ENCODE results near the gene SPACA4. TPM values are rescaled to one million over a fixed set of nuclear protein-coding genes. Genes with fewer than 3 reads are reported as not detected.

The SPACA4 gene
- polyA plus RNA-seq, 1 of the 3 experiments (the other 2 are of a cell fraction), result not detected

DNA sequence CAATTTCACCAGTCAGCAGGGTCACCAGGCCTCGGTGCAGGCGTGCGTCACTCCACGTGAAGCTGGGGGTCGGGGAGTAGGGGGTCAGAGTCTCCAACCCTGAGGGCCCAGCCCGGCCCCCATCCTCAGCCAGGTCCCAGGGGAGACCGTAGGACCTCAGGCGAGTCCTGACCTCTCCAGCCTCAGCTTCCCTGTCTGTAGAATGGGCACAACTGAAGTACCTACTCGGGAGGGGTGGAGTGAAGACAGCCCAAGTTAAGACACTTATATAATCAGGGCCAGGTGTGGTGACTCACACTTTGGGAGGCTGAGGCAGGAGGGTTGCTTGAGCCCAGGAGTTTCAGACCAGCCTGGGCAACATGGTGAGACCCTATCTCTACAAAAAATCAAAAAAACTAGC lies 2.7 kb upstream of the SPACA4 start:
- H3K9me3 ChIP-seq, result no peaks in the 10 kb centered on the region
- no peaks in the 10 kb centered on the region for H4K20me1 ChIP-seq (ENCODE audit: insufficient read depth)
- H3K36me3 ChIP-seq (replicated peaks in 1 of 2; ENCODE audit: control insufficient read depth in 1 of 2, insufficient read depth in 2 of 2, low read length in 1 of 2), result no peaks in the 10 kb centered on the region
- H3K4me1 ChIP-seq (ENCODE audit: control insufficient read depth in 1 of 2, insufficient read depth in 2 of 2, low read depth in 1 of 2, low read length in 1 of 2), result no peaks in the 10 kb centered on the region
- POLR2A ChIA-PET, result no interaction called here
- no peaks in the 10 kb centered on the region for H3K79me2 ChIP-seq (ENCODE audit: insufficient read depth)
- no peaks in the 10 kb centered on the region for H3K9me2 ChIP-seq
- H3K4me2 ChIP-seq, result no peak overlapping the region
- 80% methylated on average over 7 of the region's 9 CpGs for WGBS (ENCODE audit: low lambda C conversion rate)
- H3K9ac ChIP-seq, result no peak overlapping the region
- CTCF ChIA-PET, result no interaction called here
- no peak for DNase-seq
- H2AFZ ChIP-seq (ENCODE audit: low read depth), result no peak overlapping the region
- H3K27me3 ChIP-seq (ENCODE audit: insufficient read depth), result no peaks in the 10 kb centered on the region; the same call in 1 of the 2 replicates
- H3K27ac ChIP-seq (ENCODE audit: low read depth in 2 of 2, low read length in 1 of 2), result no peak overlapping the region
- H3F3A ChIP-seq (replicated peaks; ENCODE audit: insufficient read depth), result no peaks in the 10 kb centered on the region
- TF ChIP-seq, protein P1, sequence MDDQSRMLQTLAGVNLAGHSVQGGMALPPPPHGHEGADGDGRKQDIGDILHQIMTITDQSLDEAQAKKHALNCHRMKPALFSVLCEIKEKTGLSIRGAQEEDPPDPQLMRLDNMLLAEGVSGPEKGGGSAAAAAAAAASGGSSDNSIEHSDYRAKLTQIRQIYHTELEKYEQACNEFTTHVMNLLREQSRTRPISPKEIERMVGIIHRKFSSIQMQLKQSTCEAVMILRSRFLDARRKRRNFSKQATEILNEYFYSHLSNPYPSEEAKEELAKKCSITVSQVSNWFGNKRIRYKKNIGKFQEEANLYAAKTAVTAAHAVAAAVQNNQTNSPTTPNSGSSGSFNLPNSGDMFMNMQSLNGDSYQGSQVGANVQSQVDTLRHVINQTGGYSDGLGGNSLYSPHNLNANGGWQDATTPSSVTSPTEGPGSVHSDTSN (IDR thresholded peaks at IDR 0.05), result no peak
- TF ChIP-seq, protein P2, sequence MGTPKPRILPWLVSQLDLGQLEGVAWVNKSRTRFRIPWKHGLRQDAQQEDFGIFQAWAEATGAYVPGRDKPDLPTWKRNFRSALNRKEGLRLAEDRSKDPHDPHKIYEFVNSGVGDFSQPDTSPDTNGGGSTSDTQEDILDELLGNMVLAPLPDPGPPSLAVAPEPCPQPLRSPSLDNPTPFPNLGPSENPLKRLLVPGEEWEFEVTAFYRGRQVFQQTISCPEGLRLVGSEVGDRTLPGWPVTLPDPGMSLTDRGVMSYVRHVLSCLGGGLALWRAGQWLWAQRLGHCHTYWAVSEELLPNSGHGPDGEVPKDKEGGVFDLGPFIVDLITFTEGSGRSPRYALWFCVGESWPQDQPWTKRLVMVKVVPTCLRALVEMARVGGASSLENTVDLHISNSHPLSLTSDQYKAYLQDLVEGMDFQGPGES (IDR thresholded peaks at IDR 0.05; ENCODE audit: low read depth, low read length), result no peak
- TF ChIP-seq FOXJ3 (CRISPR knock-in tag; IDR thresholded peaks at IDR 0.05) (no peak), GABPA (IDR thresholded peaks at IDR 0.05; ENCODE audit: low read depth) (no peak), FOXM1 (IDR thresholded peaks at IDR 0.05; ENCODE audit: low read depth) (no peak), RAD21 (IDR thresholded peaks at IDR 0.05; ENCODE audit: low read length) (no peak), EZH2phosphoT487 (IDR thresholded peaks at IDR 0.05; ENCODE audit: borderline replicate concordance, low read depth) (no peak), RFX5 (IDR thresholded peaks at IDR 0.05; ENCODE audit: low read length) (no peak), MXI1 (IDR thresholded peaks at IDR 0.05; ENCODE audit: low read depth, low read length) (no peak), TEAD4 (IDR thresholded peaks at IDR 0.05; ENCODE audit: borderline replicate concordance, insufficient read depth) (no peak), RCOR1 (IDR thresholded peaks at IDR 0.05; ENCODE audit: low read length) (no peak), SMC3 (IDR thresholded peaks at IDR 0.05; ENCODE audit: low read depth, low read length) (no peak), NFIC (IDR thresholded peaks at IDR 0.05; ENCODE audit: borderline replicate concordance) (no peak), ELF1 (IDR thresholded peaks at IDR 0.05) (no peak), TCF12 (IDR thresholded peaks at IDR 0.05) (no peak), TAF1 (IDR thresholded peaks at IDR 0.05; ENCODE audit: borderline replicate concordance, low read depth, low read length) (no peak), GATA2 (CRISPR knock-in tag; IDR thresholded peaks at IDR 0.05) (no peak)
- TF ChIP-seq, protein P3, sequence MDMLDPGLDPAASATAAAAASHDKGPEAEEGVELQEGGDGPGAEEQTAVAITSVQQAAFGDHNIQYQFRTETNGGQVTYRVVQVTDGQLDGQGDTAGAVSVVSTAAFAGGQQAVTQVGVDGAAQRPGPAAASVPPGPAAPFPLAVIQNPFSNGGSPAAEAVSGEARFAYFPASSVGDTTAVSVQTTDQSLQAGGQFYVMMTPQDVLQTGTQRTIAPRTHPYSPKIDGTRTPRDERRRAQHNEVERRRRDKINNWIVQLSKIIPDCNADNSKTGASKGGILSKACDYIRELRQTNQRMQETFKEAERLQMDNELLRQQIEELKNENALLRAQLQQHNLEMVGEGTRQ (IDR thresholded peaks at IDR 0.05; ENCODE audit: borderline replicate concordance, low read depth, low read length), result no peak
- TF ChIP-seq, protein P4, sequence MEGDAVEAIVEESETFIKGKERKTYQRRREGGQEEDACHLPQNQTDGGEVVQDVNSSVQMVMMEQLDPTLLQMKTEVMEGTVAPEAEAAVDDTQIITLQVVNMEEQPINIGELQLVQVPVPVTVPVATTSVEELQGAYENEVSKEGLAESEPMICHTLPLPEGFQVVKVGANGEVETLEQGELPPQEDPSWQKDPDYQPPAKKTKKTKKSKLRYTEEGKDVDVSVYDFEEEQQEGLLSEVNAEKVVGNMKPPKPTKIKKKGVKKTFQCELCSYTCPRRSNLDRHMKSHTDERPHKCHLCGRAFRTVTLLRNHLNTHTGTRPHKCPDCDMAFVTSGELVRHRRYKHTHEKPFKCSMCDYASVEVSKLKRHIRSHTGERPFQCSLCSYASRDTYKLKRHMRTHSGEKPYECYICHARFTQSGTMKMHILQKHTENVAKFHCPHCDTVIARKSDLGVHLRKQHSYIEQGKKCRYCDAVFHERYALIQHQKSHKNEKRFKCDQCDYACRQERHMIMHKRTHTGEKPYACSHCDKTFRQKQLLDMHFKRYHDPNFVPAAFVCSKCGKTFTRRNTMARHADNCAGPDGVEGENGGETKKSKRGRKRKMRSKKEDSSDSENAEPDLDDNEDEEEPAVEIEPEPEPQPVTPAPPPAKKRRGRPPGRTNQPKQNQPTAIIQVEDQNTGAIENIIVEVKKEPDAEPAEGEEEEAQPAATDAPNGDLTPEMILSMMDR (IDR thresholded peaks at IDR 0.05), result no peak
- H3K4me3 ChIP-seq (ENCODE audit: low read depth in 2 of 2, low read length in 1 of 2), result no peak overlapping the region

All from SK-N-SH (cell line).